ENCODE measurements around the gene PPP1R15B. TPM values are rescaled to one million over a fixed set of nuclear protein-coding genes. Genes with fewer than 3 reads are reported as not detected.

Gene PPP1R15B
- total RNA-seq, 1 donor from 2014 or later: 70.6 TPM

- H3K4me3 Mint-ChIP-seq: no peak overlapping the region
- TF ChIP-seq CTCF (IDR thresholded peaks at IDR 0.05): no peak
- H3K27ac Mint-ChIP-seq: no peak overlapping the region
- no peaks in the 10 kb centered on the region for H3K9me3 Mint-ChIP-seq
- ChIA-PET POLR2A (interaction anchor here (0.5 to 0.6 kb wide), 2 partner anchors 155 to 566 kb away, joined by 3 read pairs; no protein-coding TSS in a partner anchor), CTCF (interaction anchor here (1.2 to 2.3 kb wide), 2 partner anchors 197 to 198 kb away, joined by 4 to 12 read pairs; no protein-coding TSS in a partner anchor)
- no peaks in the 10 kb centered on the region for H3K36me3 Mint-ChIP-seq (ENCODE audit: low read depth)
- H3K4me1 Mint-ChIP-seq: peaks cover 11% of the 10 kb centered on the region
- ATAC-seq (ENCODE audit: low read depth): no peak
- DNase-seq: no peak
- peaks cover 35% of the 10 kb centered on the region for H3K27me3 Mint-ChIP-seq
- intact Hi-C loops (cut with micrococcal nuclease): loop anchor here (5.0 kb wide), 2 partner anchors 37 to 858 kb away; no protein-coding TSS in a partner anchor
Observed at GRCh38 chr1:204360314-204360713, 51.3 kb downstream of the PPP1R15B start.

- H3K4me3 Mint-ChIP-seq: no peak within 1 kb of the TSS
- POLR2A ChIA-PET: interaction anchor here (0.5 to 0.6 kb wide), 2 partner anchors 154 to 565 kb away, joined by 3 read pairs; no protein-coding TSS in a partner anchor
- peaks cover 32% of the 10 kb centered on the region for H3K27me3 Mint-ChIP-seq
- H3K4me1 Mint-ChIP-seq: peaks cover 11% of the 10 kb centered on the region
- H3K36me3 Mint-ChIP-seq (ENCODE audit: low read depth): no peaks in the 10 kb centered on the region
- H3K27ac Mint-ChIP-seq: no peak within 1 kb of the TSS
- intact Hi-C loops (cut with micrococcal nuclease): loop anchor here (5.0 kb wide), 2 partner anchors 38 to 857 kb away; no protein-coding TSS in a partner anchor
- no peaks in the 10 kb centered on the region for H3K9me3 Mint-ChIP-seq
- CTCF ChIA-PET: interaction anchor here (1.2 to 1.5 kb wide), 2 partner anchors 153 to 197 kb away, joined by 3 to 4 read pairs; no protein-coding TSS in a partner anchor
- no peak for TF ChIP-seq CTCF (IDR thresholded peaks at IDR 0.05)
- no peak for ATAC-seq (ENCODE audit: low read depth)
- no peak for DNase-seq
Observed at GRCh38 chr1:204359474-204360255, 52.0 kb downstream of the PPP1R15B start, which contains the start of gene PLEKHA6. PLEKHA6 (minus strand) TSS chr1:204359929; CDS start chr1:204273727, 86,202 bp downstream.

GRCh38 chr1:204359131-204359473 lies 52.5 kb downstream of the PPP1R15B start:
- Mint-ChIP-seq H3K4me1 (peaks cover 11% of the 10 kb centered on the region), H3K27ac (no peak overlapping the region), H3K4me3 (no peak overlapping the region), H3K9me3 (no peaks in the 10 kb centered on the region), H3K36me3 (ENCODE audit: low read depth) (no peaks in the 10 kb centered on the region), H3K27me3 (peaks cover 32% of the 10 kb centered on the region)
- no peak for DNase-seq
- POLR2A ChIA-PET: no interaction called here
- ATAC-seq (ENCODE audit: low read depth): no peak
- intact Hi-C loops (cut with micrococcal nuclease): no loop called here
- TF ChIP-seq CTCF (IDR thresholded peaks at IDR 0.05): no peak
- CTCF ChIA-PET: interaction anchor here (1.2 to 2.1 kb wide), 3 partner anchors 152 to 197 kb away, joined by 3 to 5 read pairs (median 4); no protein-coding TSS in a partner anchor

- no peak overlapping the region for H3K27ac Mint-ChIP-seq
- ATAC-seq (ENCODE audit: low read depth) (no peak), DNase-seq (no peak)
- H3K36me3 Mint-ChIP-seq (ENCODE audit: low read depth): no peaks in the 10 kb centered on the region
- TF ChIP-seq CTCF (IDR thresholded peaks at IDR 0.05): no peak
- intact Hi-C loops (cut with micrococcal nuclease): no loop called here
- CTCF ChIA-PET: interaction anchor here (1.5 to 2.1 kb wide), 2 partner anchors 151 to 197 kb away, joined by 3 to 5 read pairs; no protein-coding TSS in a partner anchor
- H3K4me3 Mint-ChIP-seq: no peak overlapping the region
- H3K4me1 Mint-ChIP-seq: peaks cover 9% of the 10 kb centered on the region
- peaks cover 32% of the 10 kb centered on the region for H3K27me3 Mint-ChIP-seq
- POLR2A ChIA-PET: no interaction called here
- no peaks in the 10 kb centered on the region for H3K9me3 Mint-ChIP-seq
Observed at GRCh38 chr1:204358605-204359004, 53.0 kb downstream of the PPP1R15B start.
